CD4-positive, alpha-beta T cell treated with Interleukin-1 beta for 1 hour (primary cell): ENCODE data around the gene TMEM72.

Source experiments
- DNase-seq, 2 donors: peaks; one replicate each; pipeline ENCODE4 v3.0.0-alpha.2; 2020 to 2022

TMEM72 gene

DNA sequence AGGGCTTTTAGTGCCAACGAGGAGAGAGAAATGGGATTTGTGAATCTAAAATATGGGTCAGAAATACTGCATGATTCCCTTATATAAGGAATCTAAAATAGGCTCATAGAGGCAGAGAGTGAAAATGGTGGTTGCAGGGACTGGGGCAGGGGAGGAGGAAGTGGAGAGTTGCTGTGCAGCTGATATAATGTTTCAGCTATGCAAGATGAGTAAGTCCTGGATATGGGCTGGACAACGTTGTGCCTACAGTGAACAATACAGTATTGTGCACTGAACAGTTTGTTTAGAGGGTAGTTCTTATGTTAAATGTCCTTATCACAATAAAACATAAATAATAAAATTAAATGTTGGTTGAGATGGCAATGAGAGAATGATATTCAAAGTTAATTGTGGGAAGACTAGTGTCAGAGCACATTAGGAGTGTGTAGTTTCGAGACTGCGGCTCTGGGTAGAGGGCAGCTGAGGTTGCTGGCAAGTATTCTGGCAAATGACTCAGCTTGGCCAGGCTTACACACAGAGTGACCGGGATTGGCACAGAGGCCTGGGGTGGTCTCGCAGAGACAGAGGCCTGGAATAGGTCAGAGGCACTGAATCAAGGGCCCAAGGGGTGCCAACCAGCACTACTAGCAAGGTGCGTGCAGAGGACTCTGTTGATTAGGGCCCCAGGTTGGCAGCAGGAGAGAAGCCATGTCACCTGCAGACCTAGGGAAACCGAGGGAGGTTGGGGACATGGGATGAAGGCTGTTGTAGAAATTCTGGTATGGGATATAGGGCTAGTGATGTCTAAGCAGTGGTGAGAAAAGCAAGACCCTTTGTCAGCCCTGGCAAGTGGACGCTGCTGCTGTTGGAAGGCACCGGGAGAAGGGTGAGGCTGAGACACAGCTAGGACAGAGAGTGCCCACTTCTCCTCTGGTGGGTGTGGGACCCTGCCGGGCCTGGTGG is 70.3 kb downstream of the TMEM72 start:
- DNase-seq: no peak

DNA sequence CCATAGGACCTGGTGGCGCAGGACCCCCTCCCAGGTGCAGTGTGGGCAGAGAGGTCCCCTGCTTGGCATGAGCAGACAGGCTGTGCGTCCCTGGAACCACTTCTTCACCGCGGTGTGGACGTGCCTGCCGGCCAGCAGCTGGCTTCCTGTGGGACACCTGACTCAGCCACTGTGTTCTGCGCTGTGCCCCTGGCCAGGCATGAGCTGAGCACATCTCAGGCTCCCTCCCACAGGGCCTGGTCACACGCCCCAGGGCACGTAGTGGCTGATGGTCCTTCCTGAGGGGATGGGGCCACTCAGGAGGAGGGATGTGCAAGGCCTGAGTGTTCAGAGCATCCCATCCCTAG is 71.0 kb downstream of the TMEM72 start:
- no peak for DNase-seq

DNA sequence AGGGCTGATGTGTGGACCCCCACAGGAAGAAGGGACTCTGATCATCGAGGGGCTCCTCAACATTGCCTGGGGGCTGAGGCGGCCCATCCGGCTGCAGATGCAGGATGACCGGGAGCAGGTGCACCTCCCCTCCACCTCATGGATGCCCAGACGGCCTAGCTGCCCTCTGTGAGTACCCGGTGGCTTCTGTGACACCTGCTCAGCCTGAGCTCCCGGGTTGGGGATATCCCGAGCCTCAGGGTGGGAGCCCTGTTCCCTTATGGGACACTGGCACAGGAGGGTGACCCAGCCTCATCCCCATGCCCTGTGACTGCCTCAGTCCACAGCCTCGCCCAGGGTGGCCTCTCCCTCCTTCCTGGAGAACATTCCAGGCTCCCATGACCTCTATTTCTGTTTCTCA is 71.4 kb downstream of the TMEM72 start:
- no peak for DNase-seq

DNA sequence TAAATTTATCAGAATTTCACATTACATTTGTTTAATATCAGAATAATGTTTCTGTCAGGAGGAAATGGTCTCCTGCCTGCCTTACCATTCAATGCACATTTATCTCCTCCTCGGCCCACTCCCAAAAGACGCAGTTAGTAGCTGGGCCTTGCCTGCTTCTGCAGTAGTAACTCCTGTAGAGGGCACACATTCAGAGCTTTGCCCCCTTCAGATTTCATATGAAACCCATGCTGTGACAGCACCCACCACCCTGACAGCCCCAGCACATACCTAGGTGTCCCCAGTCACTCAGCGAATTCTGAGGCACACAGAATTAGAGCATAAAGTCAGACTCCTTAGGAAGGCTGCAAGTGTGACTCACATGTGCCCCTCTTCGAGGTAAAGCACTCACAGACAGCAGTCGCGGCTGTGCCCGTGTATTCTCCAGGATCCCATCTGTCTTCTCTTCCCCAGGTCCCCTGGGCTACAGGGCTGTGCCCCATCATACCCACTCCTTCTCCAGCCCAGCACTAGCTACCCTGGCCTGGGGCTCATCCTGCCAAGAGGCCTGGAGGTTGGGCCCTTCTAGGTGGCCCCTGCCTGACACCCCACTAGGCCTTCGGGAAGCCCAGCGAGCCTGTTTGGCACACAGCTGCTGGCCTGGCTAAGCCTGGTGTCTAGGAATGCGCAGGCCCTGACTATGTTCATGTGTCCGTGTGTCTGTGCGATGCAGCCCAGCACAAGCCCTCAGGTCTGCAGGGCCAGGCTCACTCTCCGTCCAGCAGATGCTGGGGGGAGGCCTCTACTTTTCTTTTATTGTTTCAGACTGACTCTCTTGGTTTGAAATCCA is 72.1 kb downstream of the TMEM72 start:
- no peak for DNase-seq

DNA sequence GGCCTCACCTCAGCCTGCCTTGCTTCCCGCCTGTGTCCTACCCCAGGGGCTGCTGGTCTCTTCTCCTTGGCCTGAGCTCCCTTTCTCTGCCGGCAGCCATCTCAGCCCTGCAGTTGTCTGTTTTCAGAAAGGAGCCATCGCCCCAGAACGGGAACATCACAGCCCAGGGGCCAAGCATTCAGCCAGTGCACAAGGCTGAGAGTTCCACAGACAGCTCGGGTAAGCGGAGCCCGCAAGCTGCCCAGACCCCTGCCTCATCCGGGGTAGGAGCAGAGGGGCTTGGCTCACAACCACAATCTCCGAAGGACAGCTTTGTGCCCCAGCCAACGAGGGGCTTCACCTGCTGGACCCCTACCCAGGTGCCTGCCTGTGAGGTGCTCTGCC is 72.8 kb downstream of the TMEM72 start:
- DNase-seq: no peak

DNA sequence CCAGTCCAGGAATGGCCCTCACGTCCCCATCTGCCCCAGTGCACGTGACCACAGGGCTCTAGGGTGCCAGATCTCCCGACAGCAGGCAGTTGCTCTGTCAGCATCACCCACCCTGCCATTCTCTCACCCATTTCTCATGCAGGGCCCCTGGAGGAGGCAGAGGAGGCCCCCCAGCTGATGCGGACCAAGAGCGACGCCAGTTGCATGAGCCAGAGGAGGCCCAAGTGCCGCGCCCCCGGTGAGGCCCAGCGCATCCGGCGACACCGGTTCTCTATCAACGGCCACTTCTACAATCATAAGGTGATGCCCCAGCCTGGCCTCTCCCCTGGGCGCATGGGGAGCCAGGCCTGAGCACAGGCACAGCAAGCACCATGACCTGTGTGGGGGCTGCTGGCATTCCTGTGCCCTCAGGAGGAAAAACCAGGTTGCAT is 73.5 kb downstream of the TMEM72 start:
- no peak for DNase-seq

DNA sequence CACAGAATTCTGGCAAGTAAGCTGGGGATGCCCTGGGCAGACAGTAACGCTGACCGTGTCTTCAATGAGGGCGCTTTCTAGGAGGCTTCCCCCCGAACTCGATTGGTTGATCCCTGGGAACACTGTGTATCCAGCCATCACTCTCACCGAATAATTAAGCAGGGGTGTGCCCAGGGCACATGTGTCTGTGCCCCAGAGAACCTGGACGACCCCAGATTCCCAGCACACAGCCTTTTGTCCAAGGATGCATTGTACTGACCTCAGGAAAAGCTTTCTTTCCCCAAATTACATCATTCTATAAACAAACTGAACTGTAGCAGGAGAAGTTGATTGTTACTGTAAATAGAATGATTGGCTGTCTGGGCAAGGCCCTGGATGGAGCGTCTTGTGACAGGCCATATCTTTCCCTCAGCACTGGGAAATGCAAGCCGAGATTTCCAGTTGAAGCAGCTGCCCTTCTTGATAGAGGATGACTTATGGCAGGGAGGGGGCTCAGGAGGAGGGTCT is 74.1 kb downstream of the TMEM72 start:
- no peak for DNase-seq

DNA sequence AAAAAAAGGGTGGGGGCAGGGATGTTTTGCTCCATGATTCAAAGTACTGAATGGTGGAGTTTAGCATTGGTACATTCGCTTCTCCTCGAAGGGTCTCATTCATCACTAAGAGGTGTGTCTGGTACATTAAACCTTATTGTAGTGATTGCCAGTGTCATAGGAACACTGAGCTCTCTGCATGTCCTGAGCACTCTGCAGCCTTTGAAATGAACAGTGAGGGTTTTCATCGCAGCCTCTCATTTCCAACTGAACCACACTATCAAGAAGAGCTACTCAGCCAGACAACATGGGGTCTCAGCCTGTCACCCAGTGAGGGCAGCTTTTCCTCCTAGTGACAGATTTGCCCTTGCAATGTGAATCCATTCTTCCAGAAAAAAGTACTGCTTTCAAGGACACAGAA is 75.0 kb downstream of the TMEM72 start:
- no peak for DNase-seq
